Testis (tissue), 2 donors: ENCODE measurements around the gene CACYBP.

Experiments
- CTCF ChIP-seq, 3 experiments: fragments of 450-650 bp in 2 of 3; fragments of 200-600 bp in 1 of 3; sonication (generic) in 1 of 3; IDR thresholded peaks; one replicate each; pipeline ENCODE4 v1.5.1; 2016 to 2019; ENCODE audit warnings: antibody characterized with exemption in 3 of 3, mild to moderate bottlenecking in 2 of 3, moderate library complexity in 1 of 3
- POLR2A ChIP-seq: fragments of 450-650 bp; IDR thresholded peaks from one replicate; pipeline ENCODE4 v1.6.1; 2017; ENCODE audit warnings: antibody characterized with exemption, mild to moderate bottlenecking, moderate library complexity

GRCh38 chr1:174990382-174990999, 9.3 kb upstream of the CACYBP start:
- TF ChIP-seq CTCF (IDR thresholded peaks at IDR 0.05) = no peak
- no peak for TF ChIP-seq POLR2A
